ENCODE measurements around the gene SNX8. TPM values are rescaled to one million over a fixed set of nuclear protein-coding genes. Genes with fewer than 3 reads are reported as not detected.
A peak's percentile ranks its signal among the peaks of the same experiment; 100 is the strongest.

The SNX8 gene
- total and polyA plus RNA-seq, 2 of the 13 experiments (the other 11 are each of a cell fraction or from before 2014, with no cell fraction given), result 20.6 to 45.2 TPM

- TF ChIP-seq SSRP1 (CRISPR knock-in tag; IDR thresholded peaks at IDR 0.05), result no peak
- peak; percentile 50; the same call in 1 of the 2 replicates for TF ChIP-seq ZBTB38 (CRISPR knock-in tag; IDR thresholded peaks at IDR 0.05)
- TF ChIP-seq POLR2AphosphoS2 (IDR thresholded peaks at IDR 0.05; ENCODE audit: low read depth, low read length), result no peak
- no peak for TF ChIP-seq RBAK (CRISPR knock-in tag; IDR thresholded peaks at IDR 0.05)
- no peak for TF ChIP-seq HOXA5 (CRISPR knock-in tag; IDR thresholded peaks at IDR 0.05)
- no peak for TF ChIP-seq ZNF780A (CRISPR knock-in tag; IDR thresholded peaks at IDR 0.05)
- TF ChIP-seq SIX1 (CRISPR knock-in tag; IDR thresholded peaks at IDR 0.05; ENCODE audit: borderline replicate concordance), result no peak
- TF ChIP-seq ARNT2 (CRISPR knock-in tag; IDR thresholded peaks at IDR 0.05; ENCODE audit: low read depth), result no peak
- TF ChIP-seq ZNF414 (CRISPR knock-in tag; IDR thresholded peaks at IDR 0.05), result no peak; the same call in 1 of the 2 replicates
- no peak for TF ChIP-seq ZNF264 (CRISPR knock-in tag; IDR thresholded peaks at IDR 0.05)
- no peak for TF ChIP-seq ATF7-NPFF (CRISPR knock-in tag; IDR thresholded peaks at IDR 0.05; ENCODE audit: low read depth)
- no peak for TF ChIP-seq ATAD3A (CRISPR knock-in tag; IDR thresholded peaks at IDR 0.05)
- 0 out of 2 replicates have a peak, but pooled peaks have one; percentile 11 for TF ChIP-seq JUN (CRISPR knock-in tag; IDR thresholded peaks at IDR 0.05)
- no peak for TF ChIP-seq PHB2 (IDR thresholded peaks at IDR 0.05; ENCODE audit: partially characterized antibody)
- peak; percentile 94 for TF ChIP-seq ZHX2 (IDR thresholded peaks at IDR 0.05; ENCODE audit: low read depth)
- no peak; the same call in 1 of the 2 replicates for TF ChIP-seq ZHX2 (CRISPR knock-in tag; IDR thresholded peaks at IDR 0.05; ENCODE audit: borderline replicate concordance)
- peak; percentile 5; the same call in 1 of the 2 replicates for TF ChIP-seq SIN3B (IDR thresholded peaks at IDR 0.05; ENCODE audit: low read length)
- no peak for TF ChIP-seq ZNF225 (CRISPR knock-in tag; IDR thresholded peaks at IDR 0.05)
- TF ChIP-seq SNRNP70 (IDR thresholded peaks at IDR 0.05; ENCODE audit: low read depth, low read length), result no peak
- TF ChIP-seq LBX2 (CRISPR knock-in tag; IDR thresholded peaks at IDR 0.05; ENCODE audit: borderline replicate concordance), result no peak
- TF ChIP-seq TFAP4 (IDR thresholded peaks at IDR 0.05; ENCODE audit: borderline replicate concordance, low read depth), result peak; percentile 13; the same call in 1 of the 2 replicates
- TF ChIP-seq ZNF557 (CRISPR knock-in tag; IDR thresholded peaks at IDR 0.05), result 0 out of 2 replicates have a peak, but pooled peaks have one; percentile 57
Measured at GRCh38 chr7:2354186-2354938, 40.1 kb upstream of the SNX8 start, which contains the start of gene EIF3B (continued).

Measured in HepG2 (cell line).